OCI-LY3 (cell line): ENCODE results near the gene LMBRD1.

Source experiments
- H2AFZ ChIP-seq: fragments of 200-600, 300-600 bp; shearing (Covaris generic); 2 replicates; pipeline ENCODE4 v1.6.0; 2014; ENCODE audit warnings: antibody characterized with exemption, low read depth, low read length
- H3K27ac ChIP-seq: fragments of 200-600, 300-600 bp; sonication (generic); 2 replicates; pipeline ENCODE4 v1.5.1; 2014; ENCODE audit warnings: mild to moderate bottlenecking, low read length, moderate library complexity, mixed read lengths
- H3K27me3 ChIP-seq: fragments of 200-600, 300-600 bp; sonication (generic); 2 replicates; pipeline ENCODE4 v1.6.1; 2014; ENCODE audit warnings: low read depth, low read length, mixed read lengths
- H3K36me3 ChIP-seq: fragments of 200-600, 300-600 bp; sonication (generic); replicated peaks from 2 replicates; pipeline ENCODE3; 2014; ENCODE audit warnings: low read depth, low read length, mixed read lengths
- H3K4me1 ChIP-seq: fragments of 300-600, 200-600 bp; sonication (generic); 2 replicates; pipeline ENCODE4 v1.6.1; 2014; ENCODE audit warnings: low read length, mixed read lengths
- H3K4me2 ChIP-seq: fragments of 200-600, 300-600 bp; sonication (generic); 2 replicates; pipeline ENCODE4 v1.6.1; 2014; ENCODE audit warnings: low read length, mixed read lengths
- H3K4me3 ChIP-seq: fragments of 300-600, 200-600 bp; sonication (generic); 2 replicates; pipeline ENCODE4 v1.5.1; 2014; ENCODE audit warnings: antibody characterized with exemption, mild to moderate bottlenecking, low read length, moderate library complexity
- H3K79me2 ChIP-seq: fragments of 300-600, 200-600 bp; shearing (Covaris generic); 2 replicates; pipeline ENCODE4 v1.6.1; 2014; ENCODE audit warnings: mild to moderate bottlenecking, low read length, mixed read lengths
- H3K9ac ChIP-seq: fragments of 300-600, 200-600 bp; shearing (Covaris generic); 2 replicates; pipeline ENCODE4 v1.6.0; 2014; ENCODE audit warnings: mild to moderate bottlenecking, low read length, moderate library complexity
- H3K9me3 ChIP-seq: fragments of 200-600, 300-600 bp; shearing (Covaris generic); 2 replicates; pipeline ENCODE4 v1.6.1; 2014; ENCODE audit warnings: low read length, mixed read lengths; ENCODE audit not compliant: insufficient read depth
- H4K20me1 ChIP-seq: fragments of 200-600, 300-600 bp; sonication (generic); 2 replicates; pipeline ENCODE4 v1.6.1; 2016; ENCODE audit warnings: low read length, mixed read lengths; ENCODE audit not compliant: insufficient read depth
- EZH2phosphoT487 ChIP-seq: fragments of 200-600 bp; shearing (Covaris generic); IDR thresholded peaks from 2 replicates; pipeline ENCODE4 v1.6.1; 2018; ENCODE audit warnings: antibody characterized with exemption, mixed run types, low read depth
- TF ChIP-seq, protein P1 (sequence below): fragments of 200-600, 300-600 bp; sonication (generic); IDR thresholded peaks from 2 replicates; pipeline ENCODE4 v1.5.1; 2014; ENCODE audit warnings: antibody characterized with exemption, low read length, low read depth

The LMBRD1 gene

DNA sequence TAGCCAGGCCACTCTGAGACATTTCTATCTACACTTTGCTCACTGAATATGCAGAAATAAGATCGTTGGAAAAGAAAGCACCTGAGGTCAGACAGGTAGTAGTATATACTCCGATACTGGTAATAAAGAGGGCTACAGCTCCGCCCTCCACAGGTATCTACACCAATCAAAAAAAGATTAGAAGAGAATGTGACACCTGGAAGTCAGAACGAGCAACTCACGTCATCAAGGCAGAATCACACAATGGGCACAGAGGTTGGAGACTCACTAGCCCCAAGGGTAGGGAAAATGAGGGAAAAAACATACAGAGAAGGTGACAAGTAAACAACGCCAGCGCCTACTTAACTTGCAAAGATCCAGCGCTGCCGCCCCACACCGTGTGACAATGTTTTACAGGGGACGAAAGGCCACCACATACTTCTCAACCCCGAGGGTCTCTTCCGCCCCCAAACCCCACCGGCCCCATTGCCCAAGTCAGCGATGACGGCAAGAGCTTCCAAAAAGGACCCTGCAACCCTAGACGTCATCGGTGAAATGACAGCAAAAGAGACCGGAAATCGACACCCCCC lies 653 bp downstream of the LMBRD1 start:
- Histone ChIP-seq H3K4me3 (peak overlapping the region; percentile 86), H3K9me3 (no peaks in the 10 kb centered on the region), H3K9ac (peak overlapping the region; percentile 87), H4K20me1 (peaks cover 32% of the 10 kb centered on the region), H3K27ac (peak overlapping the region; percentile 76), H3K4me2 (peak overlapping the region; percentile 90), H3K36me3 (peaks cover 2% of the 10 kb centered on the region), H2AFZ (peak overlapping the region; percentile 51; the same call in 1 of the 2 replicates), H3K4me1 (peaks cover 22% of the 10 kb centered on the region), H3K27me3 (no peaks in the 10 kb centered on the region), H3K79me2 (peaks cover 49% of the 10 kb centered on the region)
- TF ChIP-seq, protein P1, sequence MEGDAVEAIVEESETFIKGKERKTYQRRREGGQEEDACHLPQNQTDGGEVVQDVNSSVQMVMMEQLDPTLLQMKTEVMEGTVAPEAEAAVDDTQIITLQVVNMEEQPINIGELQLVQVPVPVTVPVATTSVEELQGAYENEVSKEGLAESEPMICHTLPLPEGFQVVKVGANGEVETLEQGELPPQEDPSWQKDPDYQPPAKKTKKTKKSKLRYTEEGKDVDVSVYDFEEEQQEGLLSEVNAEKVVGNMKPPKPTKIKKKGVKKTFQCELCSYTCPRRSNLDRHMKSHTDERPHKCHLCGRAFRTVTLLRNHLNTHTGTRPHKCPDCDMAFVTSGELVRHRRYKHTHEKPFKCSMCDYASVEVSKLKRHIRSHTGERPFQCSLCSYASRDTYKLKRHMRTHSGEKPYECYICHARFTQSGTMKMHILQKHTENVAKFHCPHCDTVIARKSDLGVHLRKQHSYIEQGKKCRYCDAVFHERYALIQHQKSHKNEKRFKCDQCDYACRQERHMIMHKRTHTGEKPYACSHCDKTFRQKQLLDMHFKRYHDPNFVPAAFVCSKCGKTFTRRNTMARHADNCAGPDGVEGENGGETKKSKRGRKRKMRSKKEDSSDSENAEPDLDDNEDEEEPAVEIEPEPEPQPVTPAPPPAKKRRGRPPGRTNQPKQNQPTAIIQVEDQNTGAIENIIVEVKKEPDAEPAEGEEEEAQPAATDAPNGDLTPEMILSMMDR: no peak
- no peak for TF ChIP-seq EZH2phosphoT487

DNA sequence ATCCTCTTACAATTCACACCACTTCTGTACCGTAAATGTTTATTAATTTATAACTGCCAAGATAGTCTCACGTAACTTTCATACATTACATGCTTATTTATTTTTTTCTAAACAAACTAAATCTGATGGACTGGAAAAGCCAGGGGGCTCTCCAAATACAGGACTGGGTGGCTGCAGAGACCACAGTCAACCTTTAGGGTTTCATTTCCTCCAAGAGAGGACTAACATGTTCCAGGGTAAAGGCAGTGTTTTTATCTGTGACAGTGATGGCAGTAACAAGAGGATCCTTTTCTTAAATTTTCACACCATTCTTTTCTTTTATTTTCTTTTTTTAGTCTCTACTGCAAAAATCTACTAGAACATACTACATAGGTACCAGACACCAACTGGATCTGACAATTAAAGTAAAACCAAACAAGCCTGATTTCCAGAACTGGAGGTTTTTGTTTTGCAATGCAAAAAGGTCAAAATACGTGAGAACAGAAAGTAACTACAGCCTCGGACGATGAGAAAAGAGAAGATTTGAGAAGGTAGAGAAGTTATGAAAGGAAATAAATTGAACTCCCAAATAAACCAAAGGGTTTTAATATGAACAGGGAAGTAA lies 1.2 kb downstream of the LMBRD1 start:
- Histone ChIP-seq H3K27ac (peak overlapping the region; percentile 76), H3K4me3 (peak overlapping the region; percentile 86), H4K20me1 (peaks cover 38% of the 10 kb centered on the region), H3K4me2 (peak overlapping the region; percentile 90), H2AFZ (no peak overlapping the region), H3K9ac (peak overlapping the region; percentile 87), H3K79me2 (peaks cover 52% of the 10 kb centered on the region), H3K36me3 (peaks cover 2% of the 10 kb centered on the region), H3K4me1 (peaks cover 28% of the 10 kb centered on the region), H3K9me3 (no peaks in the 10 kb centered on the region), H3K27me3 (no peaks in the 10 kb centered on the region)
- no peak for TF ChIP-seq EZH2phosphoT487
- TF ChIP-seq, protein P1: peak; percentile 44

DNA sequence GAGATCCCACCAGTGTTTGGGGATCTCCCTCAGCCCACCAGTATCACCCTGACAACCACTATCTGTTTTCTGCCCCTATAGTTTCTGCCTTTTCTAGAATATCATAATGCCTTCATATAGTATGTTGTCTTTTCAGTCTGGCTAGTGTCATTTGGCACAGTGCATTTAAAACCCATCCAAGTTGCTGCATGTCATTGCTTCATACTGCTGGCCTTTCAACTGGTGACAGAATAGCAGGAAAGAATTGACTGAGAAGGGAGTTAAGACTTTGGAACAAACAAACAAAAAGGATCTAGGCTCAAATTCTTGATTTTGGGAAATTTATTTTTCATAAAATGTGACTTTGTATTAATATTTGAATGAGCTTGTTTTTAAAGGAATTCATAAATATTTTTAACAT lies 4.5 kb downstream of the LMBRD1 start:
- Histone ChIP-seq H3K27ac (no peak overlapping the region), H3K36me3 (peaks cover 16% of the 10 kb centered on the region), H2AFZ (no peak overlapping the region), H4K20me1 (peaks cover 47% of the 10 kb centered on the region), H3K9ac (no peak overlapping the region), H3K4me3 (no peak overlapping the region), H3K9me3 (no peaks in the 10 kb centered on the region), H3K4me1 (peaks cover 41% of the 10 kb centered on the region), H3K4me2 (no peak overlapping the region), H3K27me3 (no peaks in the 10 kb centered on the region), H3K79me2 (peaks cover 57% of the 10 kb centered on the region)
- TF ChIP-seq EZH2phosphoT487: no peak
- TF ChIP-seq, protein P1: no peak

DNA sequence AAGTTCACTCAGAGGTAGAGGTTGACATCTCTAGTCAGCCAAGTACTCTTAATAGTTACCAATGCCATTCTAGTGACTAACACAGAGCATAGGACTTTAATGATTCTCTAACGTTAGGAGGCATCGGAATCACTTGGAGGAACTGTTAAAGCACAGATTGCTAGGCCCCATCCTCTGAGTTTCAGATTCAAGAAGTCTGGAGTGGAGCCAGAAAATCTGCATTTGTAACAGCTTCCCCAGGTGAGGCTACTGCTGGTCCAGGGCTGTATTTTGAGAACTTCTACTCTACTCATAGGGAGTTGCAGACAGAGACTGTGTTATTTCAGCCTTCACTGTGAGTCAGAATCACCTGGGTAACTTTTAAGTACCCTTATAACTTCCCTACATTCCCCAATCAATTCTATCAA lies 5.7 kb downstream of the LMBRD1 start:
- Histone ChIP-seq H2AFZ (no peak overlapping the region), H3K4me2 (peak overlapping the region; percentile 3), H3K9me3 (no peaks in the 10 kb centered on the region), H3K27ac (0 out of 2 replicates have a peak overlapping the region, but pooled peaks have one; percentile 1), H4K20me1 (peaks cover 47% of the 10 kb centered on the region), H3K27me3 (no peaks in the 10 kb centered on the region), H3K9ac (no peak overlapping the region), H3K79me2 (peaks cover 53% of the 10 kb centered on the region), H3K4me1 (peaks cover 38% of the 10 kb centered on the region), H3K36me3 (peaks cover 16% of the 10 kb centered on the region), H3K4me3 (no peak overlapping the region)
- TF ChIP-seq, protein P1: no peak
- no peak for TF ChIP-seq EZH2phosphoT487
